Stimulated activated CD4-positive, alpha-beta T cell treated with anti-CD3 and anti-CD28 coated beads, Interleukin-12 subunit alpha, Interleukin-12 subunit beta, amount 100 ng/mL, for 4 hours (primary cell): Measurements from ENCODE around the gene LTBP2.

Experiments used
- DNase-seq: peaks from one replicate; pipeline ENCODE4 v3.0.0-alpha.2; 2020

LTBP2 gene

GRCh38 chr14:74587363-74587707 is 24.7 kb downstream of the LTBP2 start:
- DNase-seq = no peak

- DNase-seq = no peak
Measured at GRCh38 chr14:74586681-74587362, 25.2 kb downstream of the LTBP2 start.

GRCh38 chr14:74585406-74586335 is 26.4 kb downstream of the LTBP2 start:
- no peak for DNase-seq

GRCh38 chr14:74584951-74585350 is 27.1 kb downstream of the LTBP2 start:
- DNase-seq = no peak

GRCh38 chr14:74583689-74584434 is 28.2 kb downstream of the LTBP2 start:
- DNase-seq = peak; percentile 23

GRCh38 chr14:74582910-74583581 is 29.0 kb downstream of the LTBP2 start:
- no peak for DNase-seq

- no peak for DNase-seq
Measured at GRCh38 chr14:74580275-74580672, 31.8 kb downstream of the LTBP2 start.

GRCh38 chr14:74579447-74580274 is 32.4 kb downstream of the LTBP2 start:
- no peak for DNase-seq

- DNase-seq = no peak
Measured at GRCh38 chr14:74578479-74578878, 33.6 kb downstream of the LTBP2 start.

GRCh38 chr14:74577948-74578275 is 34.1 kb downstream of the LTBP2 start:
- no peak for DNase-seq

- no peak for DNase-seq
Measured at GRCh38 chr14:74577247-74577947, 34.6 kb downstream of the LTBP2 start.

- DNase-seq = no peak
Measured at GRCh38 chr14:74575936-74576335, 36.1 kb downstream of the LTBP2 start.

GRCh38 chr14:74575507-74575906 is 36.5 kb downstream of the LTBP2 start:
- DNase-seq = no peak

GRCh38 chr14:74574706-74575105 is 37.3 kb downstream of the LTBP2 start:
- no peak for DNase-seq

GRCh38 chr14:74574090-74574433 is 38.0 kb downstream of the LTBP2 start:
- DNase-seq = no peak

GRCh38 chr14:74573421-74574089 is 38.5 kb downstream of the LTBP2 start:
- no peak for DNase-seq

GRCh38 chr14:74572726-74573301 is 39.2 kb downstream of the LTBP2 start:
- no peak for DNase-seq

- no peak for DNase-seq
Measured at GRCh38 chr14:74571901-74572725, 39.9 kb downstream of the LTBP2 start.

GRCh38 chr14:74571441-74571841 is 40.6 kb downstream of the LTBP2 start:
- DNase-seq = no peak

GRCh38 chr14:74570696-74571095 is 41.3 kb downstream of the LTBP2 start:
- no peak for DNase-seq
